Epithelial cell of esophagus (primary cell): Measurements from ENCODE around the gene MRTFA.
"Not testable (repeated sequence)": the region's sequence is repeated elsewhere in the genome, so short reads cannot be mapped to it uniquely, and the experiment has no call there.

Experiments used
- DNase-seq: peaks from one replicate; pipeline ENCODE4 v3.0.0; 2010; ENCODE audit warnings: low read depth
- H3K4me3 ChIP-seq: 2 replicates; pipeline ENCODE4 v1.5.1; 2011; ENCODE audit warnings: mild to moderate bottlenecking, low read length, control low read depth
- TF ChIP-seq, protein P1 (sequence below): IDR thresholded peaks from 2 replicates; pipeline ENCODE4 v1.5.1; 2011; ENCODE audit warnings: low read depth, mild to moderate bottlenecking, low read length, control low read depth, inconsistent platforms; ENCODE audit not compliant: insufficient read depth; ENCODE audit errors: missing control alignments

MRTFA gene

GRCh38 chr22:40606306-40606705 is 30.2 kb downstream of the MRTFA start:
- no peak for DNase-seq
- H3K4me3 ChIP-seq: no peak overlapping the region
- TF ChIP-seq, protein P1, sequence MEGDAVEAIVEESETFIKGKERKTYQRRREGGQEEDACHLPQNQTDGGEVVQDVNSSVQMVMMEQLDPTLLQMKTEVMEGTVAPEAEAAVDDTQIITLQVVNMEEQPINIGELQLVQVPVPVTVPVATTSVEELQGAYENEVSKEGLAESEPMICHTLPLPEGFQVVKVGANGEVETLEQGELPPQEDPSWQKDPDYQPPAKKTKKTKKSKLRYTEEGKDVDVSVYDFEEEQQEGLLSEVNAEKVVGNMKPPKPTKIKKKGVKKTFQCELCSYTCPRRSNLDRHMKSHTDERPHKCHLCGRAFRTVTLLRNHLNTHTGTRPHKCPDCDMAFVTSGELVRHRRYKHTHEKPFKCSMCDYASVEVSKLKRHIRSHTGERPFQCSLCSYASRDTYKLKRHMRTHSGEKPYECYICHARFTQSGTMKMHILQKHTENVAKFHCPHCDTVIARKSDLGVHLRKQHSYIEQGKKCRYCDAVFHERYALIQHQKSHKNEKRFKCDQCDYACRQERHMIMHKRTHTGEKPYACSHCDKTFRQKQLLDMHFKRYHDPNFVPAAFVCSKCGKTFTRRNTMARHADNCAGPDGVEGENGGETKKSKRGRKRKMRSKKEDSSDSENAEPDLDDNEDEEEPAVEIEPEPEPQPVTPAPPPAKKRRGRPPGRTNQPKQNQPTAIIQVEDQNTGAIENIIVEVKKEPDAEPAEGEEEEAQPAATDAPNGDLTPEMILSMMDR: no peak

GRCh38 chr22:40605761-40606160 is 30.8 kb downstream of the MRTFA start:
- no peak overlapping the region for H3K4me3 ChIP-seq
- no peak for DNase-seq
- TF ChIP-seq, protein P1: no peak

- DNase-seq: peak; percentile 73
- TF ChIP-seq, protein P1: no peak
- no peak overlapping the region for H3K4me3 ChIP-seq
Measured at GRCh38 chr22:40603088-40603605, 33.4 kb downstream of the MRTFA start.

DNA sequence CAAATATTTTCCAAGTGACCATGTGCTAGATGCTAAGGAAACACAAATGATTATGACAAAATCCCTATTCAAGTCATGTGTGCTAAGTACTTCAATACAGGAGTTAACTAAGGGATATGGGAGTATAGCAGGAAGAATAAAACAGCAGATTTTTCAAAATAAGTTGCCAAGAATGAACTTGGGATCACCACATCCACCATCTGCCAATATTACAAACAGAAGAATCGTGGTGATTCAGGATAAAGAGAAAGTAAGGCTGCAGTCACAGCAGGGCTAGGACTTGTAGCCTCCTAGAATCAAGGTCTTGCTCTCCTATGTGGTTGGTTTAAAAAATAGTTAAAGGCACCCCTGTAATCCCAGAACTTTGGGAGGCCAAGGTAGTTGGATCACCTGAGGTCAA is 34.3 kb downstream of the MRTFA start:
- TF ChIP-seq, protein P1: no peak
- no peak overlapping the region for H3K4me3 ChIP-seq
- no peak for DNase-seq

- no peak for DNase-seq
- TF ChIP-seq, protein P1: no peak
- H3K4me3 ChIP-seq: no peak overlapping the region
Measured at GRCh38 chr22:40599731-40600130, 36.8 kb downstream of the MRTFA start.

- not testable (repeated sequence) for H3K4me3 ChIP-seq
Measured at GRCh38 chr22:40598712-40599111, 37.8 kb downstream of the MRTFA start.

DNA sequence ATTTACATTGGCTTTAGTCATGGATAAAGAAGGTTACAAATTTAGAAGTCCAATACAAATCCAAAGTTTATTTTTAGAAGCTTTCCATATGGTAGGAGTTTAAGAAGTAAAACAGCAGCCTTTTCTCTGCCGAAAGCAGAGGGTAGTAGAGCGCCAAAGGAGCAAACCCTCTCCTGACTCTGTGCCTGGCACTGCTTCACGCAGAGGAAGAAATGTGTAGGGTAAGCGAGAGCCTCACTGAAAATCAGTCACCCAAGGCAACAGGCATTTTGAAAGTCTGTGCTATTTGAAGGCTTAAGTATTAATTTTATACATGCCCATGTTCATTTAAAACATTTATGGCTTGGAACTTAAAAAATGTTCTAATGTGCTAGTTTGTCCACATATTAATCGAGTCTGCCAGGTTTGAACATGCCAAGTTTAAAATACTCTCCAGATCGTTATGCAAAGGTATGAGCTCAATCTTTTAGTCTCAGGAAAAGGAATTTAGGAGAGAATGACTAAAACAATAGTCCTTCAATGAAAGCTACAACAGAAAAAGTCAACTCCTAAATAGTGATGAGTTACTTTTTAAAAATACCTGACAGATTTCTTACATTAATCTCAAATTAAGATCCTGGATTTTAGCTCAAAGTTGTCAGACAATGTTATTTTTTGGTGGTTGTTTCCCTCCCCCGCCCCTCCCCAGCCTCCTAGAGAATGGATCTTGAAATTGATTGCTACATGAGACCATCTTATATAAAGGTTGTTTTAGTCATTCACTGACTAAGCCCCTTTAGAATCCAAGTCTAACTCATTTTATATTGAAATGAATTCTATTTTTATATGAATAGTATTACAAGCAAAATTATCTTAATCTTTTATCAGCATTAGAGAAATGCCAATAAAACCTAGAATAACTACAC is 38.7 kb downstream of the MRTFA start:
- DNase-seq: peak; percentile 80

More at GRCh38 chr22:40598712-40599111, 37.8 kb downstream of the MRTFA start:
- peak; percentile 24 for DNase-seq

More for the DNA sequence above, 38.7 kb downstream of the MRTFA start:
- no peak overlapping the region for H3K4me3 ChIP-seq
- TF ChIP-seq, protein P1: no peak
